CD4-positive, alpha-beta T cell (primary cell): ENCODE results near the gene PDE4B. TPM values are rescaled to one million over a fixed set of nuclear protein-coding genes. Genes with fewer than 3 reads are reported as not detected.

ENCODE experiments used
- ATAC-seq: fragments of 200-7000 bp; cut with Tn5 transposase; one replicate; pipeline ENCODE4 v1.10.0; 2022; ENCODE audit warnings: mild to moderate bottlenecking; ENCODE audit not compliant: poor library complexity
- CTCF ChIA-PET: fragments of 350-600 bp; sonication (Branson Sonifier 250); formaldehyde crosslinking; loops from one replicate; lab custom pipeline; 2021; ENCODE audit warnings: antibody characterized with exemption, inconsistent platforms; lab: Charles Lee
- POLR2A ChIA-PET: fragments of 350-600 bp; sonication (Branson Sonifier 250); formaldehyde crosslinking; loops from one replicate; lab custom pipeline; 2021; ENCODE audit warnings: antibody characterized with exemption, inconsistent platforms; lab: Charles Lee
- DNase-seq, 14 experiments: peaks; one replicate each; pipeline ENCODE4 v3.0.0-alpha.2; 2013 to 2020; ENCODE audit warnings: mixed read lengths in 2 of 14
- H3K27ac ChIP-seq, 2 donors: one replicate each; pipeline versions ENCODE4 v1.5.1 to v1.7.0; 2013; ENCODE audit warnings: low read length in 2 of 2, low read depth in 1 of 2, mild to moderate bottlenecking in 1 of 2
- H3K27me3 ChIP-seq, 2 experiments: 1 replicate in 1 of 2; 2 replicates in 1 of 2; pipeline versions ENCODE4 v1.6.1 to v1.7.0; 2013; ENCODE audit warnings: low read length in 2 of 2, control low read depth in 1 of 2, mild to moderate bottlenecking in 1 of 2, moderate library complexity in 1 of 2; ENCODE audit not compliant: insufficient read depth in 2 of 2, control insufficient read depth in 1 of 2
- H3K36me3 ChIP-seq: one replicate; pipeline ENCODE4 v1.6.1; 2013; ENCODE audit warnings: low read length, control low read depth; ENCODE audit not compliant: insufficient read depth
- H3K4me1 ChIP-seq: one replicate; pipeline ENCODE4 v1.6.1; 2013; ENCODE audit warnings: low read length, control low read depth; ENCODE audit not compliant: insufficient read depth
- H3K4me3 ChIP-seq: one replicate; pipeline ENCODE4 v1.5.1; 2013; ENCODE audit warnings: mild to moderate bottlenecking, low read length, moderate library complexity
- H3K9me3 ChIP-seq, 2 experiments: 1 replicate in 1 of 2; 2 replicates in 1 of 2; pipeline versions ENCODE4 v1.6.1 to v1.7.0; 2013; ENCODE audit warnings: low read length in 2 of 2, mild to moderate bottlenecking in 2 of 2, control low read depth in 1 of 2, moderate library complexity in 1 of 2; ENCODE audit not compliant: control insufficient read depth in 1 of 2, insufficient read depth in 1 of 2
- H3K27ac Mint-ChIP-seq: one replicate; pipeline ENCODE4 v1.8.0; 2020; ENCODE audit warnings: mixed read lengths
- H3K27me3 Mint-ChIP-seq: one replicate; pipeline ENCODE4 v1.8.0; 2021; ENCODE audit warnings: mixed read lengths
- H3K36me3 Mint-ChIP-seq: one replicate; pipeline ENCODE4 v1.8.0; 2021; ENCODE audit warnings: low read depth, mixed read lengths
- H3K4me1 Mint-ChIP-seq: one replicate; pipeline ENCODE4 v1.8.0; 2021; ENCODE audit warnings: low read depth, mixed read lengths
- H3K4me3 Mint-ChIP-seq: one replicate; pipeline ENCODE4 v1.8.0; 2020; ENCODE audit warnings: mild to moderate bottlenecking, mixed read lengths
- H3K9me3 Mint-ChIP-seq: one replicate; pipeline ENCODE4 v1.8.0; 2020; ENCODE audit warnings: mixed read lengths
- intact Hi-C, 2 experiments: fragments of 100-400 bp; cut with DNase I in 1 of 2; cut with micrococcal nuclease in 1 of 2; formaldehyde crosslinking; loops; one replicate each; pipeline versions ENCODE4 v1.15.1 to v1.9.0; 2023 to 2025; cut with DNase I, micrococcal nuclease
- polyA plus RNA-seq, 2 donors: library from polyadenylated mRNA; unstranded; fragments of 120-200 nt; gene quantifications; one replicate each; pipeline ENCODE4 v1.2.1, GENCODE V29; 2013
- total RNA-seq, 174 experiments: library from RNA in 2 of 174; stranded (reverse) in 2 of 174; gene quantifications; one replicate each; pipeline ENCODE4 v1.2.3 and lab custom pipeline; 2021 to 2026
- TF ChIP-seq, protein P1 (sequence below): fragments of 200-600 bp; IDR thresholded peaks from one replicate; pipeline ENCODE4 v1.8.0; 2022; ENCODE audit warnings: antibody characterized with exemption, mild to moderate bottlenecking

The PDE4B gene
- total RNA-seq (100 to 1,000 TPM; 155 to 159 TPM), total RNA-seq (lab: John Stamatoyannopoulos, UW) (17.5 to 1,462 (median 160) reads per million in 172 experiments)
- 41.2 TPM for polyA plus RNA-seq (2013, experiment 1 of 2)
- polyA plus RNA-seq (2013, experiment 2 of 2) = 77.2 TPM

DNA sequence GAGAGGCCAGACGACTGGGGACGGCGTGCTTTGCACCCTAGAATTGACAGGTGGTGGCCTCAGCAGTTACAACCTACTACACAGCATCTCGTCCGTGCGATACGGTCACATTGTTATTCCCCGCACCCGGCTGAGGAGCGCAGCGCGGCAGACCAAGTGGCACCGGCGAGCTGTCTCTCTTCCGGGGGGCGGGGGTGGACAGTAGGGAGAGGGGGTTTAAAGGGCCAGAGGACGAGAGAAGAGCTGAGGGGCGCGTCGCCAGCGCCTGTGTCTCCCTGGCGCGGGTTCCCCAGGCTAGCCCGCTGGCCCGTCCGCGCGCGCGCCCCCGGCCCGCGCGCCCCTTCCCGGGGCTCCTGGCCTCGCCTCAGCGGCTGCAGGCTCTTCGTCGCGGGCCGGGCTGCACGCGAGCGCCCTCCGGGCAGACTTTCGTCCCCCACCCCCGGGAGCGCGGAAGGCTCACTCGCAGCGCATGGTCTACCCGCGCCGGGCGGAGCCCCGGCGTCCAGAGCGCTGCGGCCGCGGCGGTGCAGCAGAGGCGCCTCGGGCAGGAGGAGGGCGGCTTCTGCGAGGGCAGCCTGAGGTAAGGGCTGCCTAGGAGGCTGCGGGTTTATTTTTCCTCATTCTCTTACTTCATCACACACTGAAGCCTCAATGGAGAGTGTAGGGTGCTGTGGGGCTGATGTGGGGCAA, at the start of gene PDE4B:
Gene PDE4B (plus strand): TSS at position 227 of the 690 bp plus-strand sequence.
- Histone ChIP-seq H3K36me3 (no peaks in the 10 kb centered on the region), H3K4me3 (no peak within 1 kb of the TSS), H3K27ac (no peak within 1 kb of the TSS), H3K4me1 (no peaks in the 10 kb centered on the region), H3K27me3 (peaks cover 20 to 26% of the 10 kb centered on the region in 2 experiments), H3K9me3 (peaks cover 10 to 17% of the 10 kb centered on the region in 2 experiments)
- no peak for DNase-seq
- ATAC-seq = no peak
- no peak within 1 kb of the TSS for H3K4me3 Mint-ChIP-seq
- H3K36me3 Mint-ChIP-seq = no peaks in the 10 kb centered on the region
- ChIA-PET POLR2A (no interaction called here), CTCF (no interaction called here)
- TF ChIP-seq, protein P1, sequence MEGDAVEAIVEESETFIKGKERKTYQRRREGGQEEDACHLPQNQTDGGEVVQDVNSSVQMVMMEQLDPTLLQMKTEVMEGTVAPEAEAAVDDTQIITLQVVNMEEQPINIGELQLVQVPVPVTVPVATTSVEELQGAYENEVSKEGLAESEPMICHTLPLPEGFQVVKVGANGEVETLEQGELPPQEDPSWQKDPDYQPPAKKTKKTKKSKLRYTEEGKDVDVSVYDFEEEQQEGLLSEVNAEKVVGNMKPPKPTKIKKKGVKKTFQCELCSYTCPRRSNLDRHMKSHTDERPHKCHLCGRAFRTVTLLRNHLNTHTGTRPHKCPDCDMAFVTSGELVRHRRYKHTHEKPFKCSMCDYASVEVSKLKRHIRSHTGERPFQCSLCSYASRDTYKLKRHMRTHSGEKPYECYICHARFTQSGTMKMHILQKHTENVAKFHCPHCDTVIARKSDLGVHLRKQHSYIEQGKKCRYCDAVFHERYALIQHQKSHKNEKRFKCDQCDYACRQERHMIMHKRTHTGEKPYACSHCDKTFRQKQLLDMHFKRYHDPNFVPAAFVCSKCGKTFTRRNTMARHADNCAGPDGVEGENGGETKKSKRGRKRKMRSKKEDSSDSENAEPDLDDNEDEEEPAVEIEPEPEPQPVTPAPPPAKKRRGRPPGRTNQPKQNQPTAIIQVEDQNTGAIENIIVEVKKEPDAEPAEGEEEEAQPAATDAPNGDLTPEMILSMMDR = no peak
- H3K27ac Mint-ChIP-seq = no peak within 1 kb of the TSS
- peaks cover 6% of the 10 kb centered on the region for H3K9me3 Mint-ChIP-seq
- H3K27me3 Mint-ChIP-seq = peaks cover 64% of the 10 kb centered on the region
- H3K4me1 Mint-ChIP-seq = no peaks in the 10 kb centered on the region
- intact Hi-C loops = no loop called here

DNA sequence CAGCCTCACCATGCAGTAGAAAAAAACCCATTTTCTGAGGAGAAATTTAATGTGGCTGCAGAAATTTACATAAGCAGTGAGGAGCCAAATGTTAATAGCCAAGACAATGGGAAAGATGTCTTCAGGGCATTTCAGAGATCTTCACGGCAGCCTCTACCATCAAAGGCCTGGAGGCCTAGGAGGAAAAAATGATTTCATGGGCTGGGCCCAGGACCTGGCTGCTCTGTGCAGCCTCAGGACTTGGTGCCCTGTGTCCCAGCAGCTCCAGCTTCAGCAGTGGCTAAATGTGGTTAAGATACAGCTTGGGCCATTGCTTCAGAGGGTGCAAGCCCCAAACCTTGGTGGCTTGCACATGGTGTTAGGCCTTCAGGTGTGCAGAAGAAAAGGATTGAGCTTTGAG, 48.0 kb upstream of the PDE4B start:
- Histone ChIP-seq H3K4me3 (no peak overlapping the region), H3K4me1 (no peaks in the 10 kb centered on the region), H3K9me3 (peaks cover 0 to 24% of the 10 kb centered on the region in 2 experiments), H3K27me3 (no peaks in the 10 kb centered on the region), H3K36me3 (no peaks in the 10 kb centered on the region), H3K27ac (no peak overlapping the region)
- TF ChIP-seq, protein P1 = no peak
- peaks cover 12% of the 10 kb centered on the region for H3K9me3 Mint-ChIP-seq
- peaks cover 21% of the 10 kb centered on the region for H3K27me3 Mint-ChIP-seq
- ATAC-seq (no peak), DNase-seq (no peak)
- H3K4me1 Mint-ChIP-seq = no peaks in the 10 kb centered on the region
- CTCF ChIA-PET = no interaction called here
- intact Hi-C loops = no loop called here
- no peak overlapping the region for H3K27ac Mint-ChIP-seq
- no peak overlapping the region for H3K4me3 Mint-ChIP-seq
- POLR2A ChIA-PET = no interaction called here
- H3K36me3 Mint-ChIP-seq = no peaks in the 10 kb centered on the region

DNA sequence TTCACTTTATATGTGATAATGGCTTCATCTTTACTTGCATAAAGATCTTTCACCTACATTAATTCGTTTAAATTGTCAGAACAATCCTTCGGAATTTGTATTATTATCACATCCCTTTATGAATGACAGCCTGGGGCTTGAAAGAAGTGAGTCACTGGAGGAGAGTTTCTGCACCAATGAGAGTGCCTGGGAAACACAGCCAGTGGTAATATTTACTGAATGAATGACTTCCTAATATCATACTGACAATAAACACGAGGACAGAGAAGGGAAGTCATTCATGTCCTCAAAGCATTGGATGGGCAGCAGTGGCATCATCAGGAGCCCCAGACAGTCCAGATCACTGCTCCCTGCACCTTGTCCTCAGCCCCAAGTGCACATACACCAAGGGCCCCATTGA, 40.7 kb upstream of the PDE4B start:
- ATAC-seq = no peak
- no peaks in the 10 kb centered on the region for H3K9me3 Mint-ChIP-seq
- H3K36me3 Mint-ChIP-seq = no peaks in the 10 kb centered on the region
- H3K27ac Mint-ChIP-seq = no peak overlapping the region
- Histone ChIP-seq H3K27ac (no peak overlapping the region), H3K4me3 (no peak overlapping the region), H3K9me3 (no peaks in the 10 kb centered on the region), H3K36me3 (no peaks in the 10 kb centered on the region), H3K4me1 (no peaks in the 10 kb centered on the region), H3K27me3 (peaks cover 0 to 4% of the 10 kb centered on the region in 2 experiments)
- H3K4me3 Mint-ChIP-seq = no peak overlapping the region
- intact Hi-C loops = no loop called here
- DNase-seq = no peak
- ChIA-PET CTCF (no interaction called here), POLR2A (no interaction called here)
- H3K4me1 Mint-ChIP-seq = no peaks in the 10 kb centered on the region
- TF ChIP-seq, protein P1 = no peak
- H3K27me3 Mint-ChIP-seq = peaks cover 10% of the 10 kb centered on the region
